Measurements from ENCODE around the gene CLTC. TPM values are rescaled to one million over a fixed set of nuclear protein-coding genes. Genes with fewer than 3 reads are reported as not detected.

The CLTC gene
- polyA plus RNA-seq, 1 of the 3 experiments (the other 2 are of a cell fraction) = 160 TPM

GRCh38 chr17:59607817-59608403, 11.8 kb upstream of the CLTC start:
- peak; percentile 36 for DNase-seq
- CTCF ChIA-PET = interaction anchor here (0.7 to 2.0 kb wide), 3 partner anchors 10 to 86 kb away, joined by 5 to 8 read pairs (median 7); no protein-coding TSS in a partner anchor
- Histone ChIP-seq H4K20me1 (ENCODE audit: insufficient read depth) (no peaks in the 10 kb centered on the region), H3K4me1 (ENCODE audit: control insufficient read depth in 1 of 2, insufficient read depth in 2 of 2, low read depth in 1 of 2, low read length in 1 of 2) (no peaks in the 10 kb centered on the region), H3F3A (replicated peaks; ENCODE audit: insufficient read depth) (peaks cover 25% of the 10 kb centered on the region), H3K4me3 (ENCODE audit: low read depth in 2 of 2, low read length in 1 of 2) (no peak overlapping the region), H3K79me2 (ENCODE audit: insufficient read depth) (no peaks in the 10 kb centered on the region), H2AFZ (ENCODE audit: low read depth) (no peak overlapping the region), H3K9me2 (no peaks in the 10 kb centered on the region), H3K9ac (no peak overlapping the region), H3K27ac (ENCODE audit: low read depth in 2 of 2, low read length in 1 of 2) (no peak overlapping the region), H3K36me3 (replicated peaks in 1 of 2; ENCODE audit: control insufficient read depth in 1 of 2, insufficient read depth in 2 of 2, low read length in 1 of 2) (peaks cover 66 to 81% of the 10 kb centered on the region in 2 experiments), H3K4me2 (no peak overlapping the region), H3K9me3 (no peaks in the 10 kb centered on the region), H3K27me3 (ENCODE audit: insufficient read depth) (no peaks in the 10 kb centered on the region)
- TF ChIP-seq ELF1 (IDR thresholded peaks at IDR 0.05) (no peak), YY1 (IDR thresholded peaks at IDR 0.05; ENCODE audit: low read depth) (no peak), SMC3 (IDR thresholded peaks at IDR 0.05; ENCODE audit: low read depth, low read length) (no peak), CTCF (IDR thresholded peaks at IDR 0.05) (peak; percentile 50), FOXM1 (IDR thresholded peaks at IDR 0.05; ENCODE audit: low read depth) (no peak), EP300 (IDR thresholded peaks at IDR 0.05; ENCODE audit: borderline replicate concordance in 1 of 2, low read depth in 1 of 2, low read length in 1 of 2) (no peak)
- WGBS (ENCODE audit: low lambda C conversion rate) = 95% methylated on average over 5 of the region's 5 CpGs
- POLR2A ChIA-PET = no interaction called here

- POLR2A ChIA-PET = no interaction called here
- no peak overlapping the region for H3K4me2 ChIP-seq
- no peak overlapping the region for H2AFZ ChIP-seq (ENCODE audit: low read depth)
- peaks cover 6% of the 10 kb centered on the region; the same call in 1 of the 2 replicates for H3K79me2 ChIP-seq (ENCODE audit: insufficient read depth)
- no peaks in the 10 kb centered on the region for H3K9me2 ChIP-seq
- peaks cover 37 to 56% of the 10 kb centered on the region in 2 experiments for H3K36me3 ChIP-seq (replicated peaks in 1 of 2; ENCODE audit: control insufficient read depth in 1 of 2, insufficient read depth in 2 of 2, low read length in 1 of 2)
- H3K27me3 ChIP-seq (ENCODE audit: insufficient read depth) = no peaks in the 10 kb centered on the region
- peaks cover 25% of the 10 kb centered on the region for H3F3A ChIP-seq (replicated peaks; ENCODE audit: insufficient read depth)
- H3K27ac ChIP-seq (ENCODE audit: low read depth in 2 of 2, low read length in 1 of 2) = no peak overlapping the region
- H3K4me1 ChIP-seq (ENCODE audit: control insufficient read depth in 1 of 2, insufficient read depth in 2 of 2, low read depth in 1 of 2, low read length in 1 of 2) = no peaks in the 10 kb centered on the region; a peak in 1 of 4 replicates
- no peaks in the 10 kb centered on the region for H4K20me1 ChIP-seq (ENCODE audit: insufficient read depth)
- H3K9me3 ChIP-seq = no peaks in the 10 kb centered on the region
- CTCF ChIA-PET = interaction anchor here (2.2 kb wide), 1 partner anchor 90 kb away, joined by 7 read pairs; no protein-coding TSS in a partner anchor
- H3K4me3 ChIP-seq (ENCODE audit: low read depth in 2 of 2, low read length in 1 of 2) = no peak overlapping the region
- H3K9ac ChIP-seq = no peak overlapping the region
- no peak for DNase-seq
- TF ChIP-seq RXRA (IDR thresholded peaks at IDR 0.05; ENCODE audit: borderline replicate concordance, low read depth) (no peak), RFX5 (IDR thresholded peaks at IDR 0.05; ENCODE audit: low read length) (no peak), NRF1 (IDR thresholded peaks at IDR 0.05; ENCODE audit: low read depth, low read length) (no peak), MAX (IDR thresholded peaks at IDR 0.05; ENCODE audit: low read depth) (no peak), GABPA (IDR thresholded peaks at IDR 0.05; ENCODE audit: low read depth) (no peak), PBX3 (IDR thresholded peaks at IDR 0.05) (no peak)
- TF ChIP-seq, protein P1, sequence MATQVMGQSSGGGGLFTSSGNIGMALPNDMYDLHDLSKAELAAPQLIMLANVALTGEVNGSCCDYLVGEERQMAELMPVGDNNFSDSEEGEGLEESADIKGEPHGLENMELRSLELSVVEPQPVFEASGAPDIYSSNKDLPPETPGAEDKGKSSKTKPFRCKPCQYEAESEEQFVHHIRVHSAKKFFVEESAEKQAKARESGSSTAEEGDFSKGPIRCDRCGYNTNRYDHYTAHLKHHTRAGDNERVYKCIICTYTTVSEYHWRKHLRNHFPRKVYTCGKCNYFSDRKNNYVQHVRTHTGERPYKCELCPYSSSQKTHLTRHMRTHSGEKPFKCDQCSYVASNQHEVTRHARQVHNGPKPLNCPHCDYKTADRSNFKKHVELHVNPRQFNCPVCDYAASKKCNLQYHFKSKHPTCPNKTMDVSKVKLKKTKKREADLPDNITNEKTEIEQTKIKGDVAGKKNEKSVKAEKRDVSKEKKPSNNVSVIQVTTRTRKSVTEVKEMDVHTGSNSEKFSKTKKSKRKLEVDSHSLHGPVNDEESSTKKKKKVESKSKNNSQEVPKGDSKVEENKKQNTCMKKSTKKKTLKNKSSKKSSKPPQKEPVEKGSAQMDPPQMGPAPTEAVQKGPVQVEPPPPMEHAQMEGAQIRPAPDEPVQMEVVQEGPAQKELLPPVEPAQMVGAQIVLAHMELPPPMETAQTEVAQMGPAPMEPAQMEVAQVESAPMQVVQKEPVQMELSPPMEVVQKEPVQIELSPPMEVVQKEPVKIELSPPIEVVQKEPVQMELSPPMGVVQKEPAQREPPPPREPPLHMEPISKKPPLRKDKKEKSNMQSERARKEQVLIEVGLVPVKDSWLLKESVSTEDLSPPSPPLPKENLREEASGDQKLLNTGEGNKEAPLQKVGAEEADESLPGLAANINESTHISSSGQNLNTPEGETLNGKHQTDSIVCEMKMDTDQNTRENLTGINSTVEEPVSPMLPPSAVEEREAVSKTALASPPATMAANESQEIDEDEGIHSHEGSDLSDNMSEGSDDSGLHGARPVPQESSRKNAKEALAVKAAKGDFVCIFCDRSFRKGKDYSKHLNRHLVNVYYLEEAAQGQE (IDR thresholded peaks at IDR 0.05; ENCODE audit: low read depth, low read length) = no peak
Observed at GRCh38 chr17:59611503-59611902, 8.2 kb upstream of the CLTC start.

Measured in SK-N-SH (cell line).